Neural progenitor cell (in vitro differentiated cells): ENCODE results near the gene MSX2.

Source experiments
- CTCF ChIP-seq: fragments of 200-600 bp; sonication (generic); IDR thresholded peaks from 2 replicates; pipeline ENCODE4 v1.5.1; 2017; ENCODE audit warnings: antibody characterized with exemption, mild to moderate bottlenecking
- EZH2 ChIP-seq: fragments of 200-600 bp; sonication (generic); IDR thresholded peaks from 2 replicates; pipeline ENCODE4 v1.6.1; 2017; ENCODE audit warnings: antibody characterized with exemption, mild to moderate bottlenecking, moderate library complexity

- TF ChIP-seq CTCF, result no peak
- TF ChIP-seq EZH2, result no peak
These were observed 351 bp upstream of the MSX2 start for GRCh38 chr5:174723979-174724483.
